NCI-H2029 (cell line): Measurements from ENCODE around the gene SPATA4.

Experiments
- DNase-seq: peaks from one replicate; lab custom pipeline; 2025; lab: John Stamatoyannopoulos, UW

Gene SPATA4

DNA sequence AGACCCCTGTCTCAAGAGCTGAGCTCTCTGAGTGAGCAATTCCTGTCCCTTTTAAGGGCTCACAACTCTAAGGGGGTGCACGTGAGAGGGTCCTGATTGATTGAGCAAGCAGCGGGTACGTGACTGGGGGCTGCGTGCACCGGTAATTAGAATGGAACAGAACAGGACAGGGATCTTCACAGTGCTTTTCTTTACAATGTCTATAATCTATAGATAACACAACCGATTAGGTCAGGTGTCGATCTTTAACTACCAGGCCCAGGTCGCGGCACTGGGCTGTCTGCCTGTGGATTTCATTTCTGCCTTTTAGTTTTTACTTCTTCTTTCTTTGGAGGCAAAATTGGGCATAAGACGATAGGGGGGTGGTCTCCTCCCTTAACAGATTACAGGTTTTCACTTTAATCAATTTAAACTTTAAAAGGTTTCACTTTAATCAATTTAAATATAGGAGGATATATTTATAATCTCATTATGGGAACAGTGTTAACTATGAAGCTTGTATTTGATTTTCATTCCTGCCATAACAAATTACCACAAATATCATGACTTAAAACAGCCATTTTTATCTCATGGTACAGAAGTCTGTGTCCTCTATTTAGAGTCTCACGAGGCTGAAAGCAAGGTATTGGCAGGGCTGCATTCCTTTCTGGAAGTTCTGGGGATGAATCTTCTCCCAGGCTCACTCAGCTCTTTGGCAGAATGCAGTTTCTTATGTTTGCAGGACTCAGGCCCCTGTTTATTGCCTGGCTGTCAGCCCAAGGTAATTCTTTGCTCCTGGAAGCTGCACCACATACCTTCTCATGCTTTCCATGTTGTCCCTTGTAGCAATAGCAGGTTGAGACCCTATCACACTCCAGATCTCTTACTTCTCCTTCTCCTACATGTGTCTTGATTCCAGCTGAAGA is 5.2 kb downstream of the SPATA4 start:
- DNase-seq = no peak

DNA sequence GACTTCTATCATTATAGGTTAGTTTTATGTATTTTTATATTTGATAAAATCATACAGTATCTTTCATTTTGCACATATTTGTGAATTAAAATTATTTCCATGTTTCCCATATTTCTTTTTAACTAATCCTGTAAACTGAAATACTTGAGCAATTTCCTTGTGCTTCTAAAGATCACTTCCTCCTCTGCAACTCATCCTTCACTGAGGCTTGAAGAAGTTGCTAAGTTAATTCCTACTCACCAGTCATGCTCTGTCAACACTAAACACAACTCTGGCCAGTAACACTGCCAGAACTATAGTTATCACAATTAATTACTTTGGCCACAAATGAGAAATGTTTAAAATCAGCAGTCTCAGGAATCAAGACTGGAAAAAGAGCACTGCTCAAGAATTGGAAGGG is 6.7 kb downstream of the SPATA4 start:
- DNase-seq = no peak

DNA sequence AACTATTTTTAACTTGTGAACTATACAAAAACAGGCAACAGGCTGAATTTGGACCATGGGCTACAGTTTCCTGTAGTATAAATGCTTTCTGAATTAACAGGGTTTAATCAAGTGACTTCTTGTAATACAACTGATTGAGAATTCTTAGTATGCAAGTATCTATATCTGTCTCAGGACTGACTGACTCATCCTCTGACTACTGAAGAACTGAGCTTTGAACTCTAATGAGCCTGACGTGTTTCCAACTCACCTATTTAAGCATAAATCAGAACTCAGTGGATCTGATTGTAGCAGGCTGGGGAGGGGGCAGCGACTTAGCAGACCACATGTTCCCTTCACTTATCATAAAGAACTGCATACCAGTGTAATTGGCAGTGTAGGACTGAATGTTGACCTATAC is 7.8 kb downstream of the SPATA4 start:
- DNase-seq = no peak

DNA sequence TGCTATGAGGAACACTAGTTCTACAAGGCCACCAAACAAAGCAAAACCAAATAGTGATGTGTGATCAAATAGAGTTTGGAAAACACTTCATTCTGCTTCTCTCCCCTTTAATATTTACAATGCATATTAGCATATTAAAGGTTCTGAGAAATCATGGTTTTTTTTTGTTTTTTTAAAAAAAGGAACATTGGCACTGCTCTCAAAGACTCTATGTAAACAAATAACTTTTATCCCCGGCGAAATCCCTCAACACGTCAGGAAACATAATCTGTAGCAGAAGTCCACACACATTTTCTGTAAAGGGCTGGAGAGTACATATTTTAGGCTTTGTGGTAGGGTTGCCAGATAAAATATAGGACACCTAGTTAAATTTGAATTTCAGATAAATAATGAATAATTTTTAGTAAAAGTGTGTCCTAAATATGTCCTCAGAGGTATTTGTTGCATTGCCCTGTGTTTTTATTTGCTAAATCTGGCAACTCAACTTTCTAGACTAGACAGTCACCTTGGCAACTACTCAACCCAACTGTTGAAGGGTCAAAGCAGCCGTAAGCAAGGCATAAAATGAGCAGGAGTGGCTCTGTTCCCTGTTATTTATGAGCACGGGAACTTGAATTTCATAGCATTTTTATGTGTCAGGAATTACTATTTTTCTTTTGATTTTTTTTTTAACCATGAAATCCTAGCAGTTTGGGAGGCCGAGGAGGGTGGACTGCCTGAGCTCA is 8.6 kb downstream of the SPATA4 start:
- no peak for DNase-seq

DNA sequence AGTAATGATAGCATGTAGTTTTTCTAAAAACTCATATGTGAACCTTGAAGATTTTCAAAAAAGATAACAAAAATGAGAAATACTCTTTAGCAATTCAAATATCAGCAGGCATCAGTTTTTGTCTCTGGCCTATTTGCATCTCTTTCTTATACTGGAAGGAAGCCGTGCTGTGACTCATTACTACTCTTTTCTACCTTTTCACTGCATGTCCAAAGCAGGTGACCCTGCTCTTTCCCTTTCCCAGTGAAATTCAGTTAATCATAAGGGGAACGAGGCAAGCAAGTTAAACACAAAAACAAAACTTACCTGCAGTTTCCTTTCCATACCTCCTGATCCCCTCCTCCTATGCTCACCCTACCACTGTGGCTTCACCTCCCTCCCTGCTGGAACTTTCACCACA is 9.3 kb downstream of the SPATA4 start:
- no peak for DNase-seq

DNA sequence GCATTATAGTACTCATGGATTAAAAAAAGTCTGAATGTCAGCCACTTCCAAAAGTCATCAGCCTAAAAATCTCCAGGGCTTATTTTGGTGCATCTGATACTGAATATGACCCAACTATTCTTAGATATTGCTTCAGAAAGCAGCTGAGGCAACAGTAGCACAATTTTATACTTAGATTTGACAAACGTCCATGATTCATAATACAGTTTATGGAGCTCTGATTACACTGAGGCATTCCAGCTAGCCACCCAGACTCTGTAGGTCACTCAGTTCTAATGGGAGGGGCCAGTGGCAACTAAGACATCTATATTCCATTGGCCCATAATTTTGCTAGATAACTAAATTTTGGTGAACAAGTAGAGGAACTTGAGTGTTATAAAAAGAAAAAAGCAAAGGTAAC is 10.3 kb downstream of the SPATA4 start:
- no peak for DNase-seq

DNA sequence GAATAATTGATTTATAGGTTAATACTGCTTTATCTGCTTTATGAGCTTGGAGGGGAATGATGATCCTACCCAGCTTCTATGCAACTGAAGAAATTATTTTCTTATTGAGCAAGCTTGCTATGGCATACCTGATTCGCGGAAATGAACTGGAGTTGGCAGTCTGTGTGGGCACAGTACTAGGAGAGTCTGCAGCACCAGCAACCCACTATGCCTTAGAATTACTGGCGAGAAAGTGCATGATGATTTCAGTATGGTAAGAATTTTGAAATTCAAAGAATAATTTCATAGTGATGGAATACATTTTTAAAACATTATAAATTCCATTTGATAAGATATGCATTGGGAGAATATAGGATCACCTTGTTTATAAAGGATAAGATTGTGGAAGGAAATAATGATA is 32.3 kb downstream of the SPATA4 start:
- no peak for DNase-seq

DNA sequence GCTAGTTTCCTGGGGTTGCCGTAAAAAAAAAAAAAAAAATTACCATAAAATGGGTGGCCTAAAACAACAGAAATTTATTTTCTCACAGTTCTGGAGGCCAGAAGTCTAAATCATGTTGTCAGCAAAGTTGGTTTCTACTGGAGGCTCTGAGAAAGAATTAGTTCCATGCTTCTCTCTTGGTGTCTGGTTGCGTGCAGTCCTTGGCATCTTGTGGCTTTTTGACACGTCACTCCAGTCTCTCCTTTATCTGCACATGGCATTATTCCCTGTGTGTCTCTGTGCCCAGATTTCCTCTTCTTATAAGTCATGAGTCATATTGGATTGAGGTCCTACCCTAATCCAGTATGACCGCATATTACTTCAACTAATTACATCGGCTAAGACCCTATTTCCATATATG is 38.7 kb downstream of the SPATA4 start:
- DNase-seq = no peak

DNA sequence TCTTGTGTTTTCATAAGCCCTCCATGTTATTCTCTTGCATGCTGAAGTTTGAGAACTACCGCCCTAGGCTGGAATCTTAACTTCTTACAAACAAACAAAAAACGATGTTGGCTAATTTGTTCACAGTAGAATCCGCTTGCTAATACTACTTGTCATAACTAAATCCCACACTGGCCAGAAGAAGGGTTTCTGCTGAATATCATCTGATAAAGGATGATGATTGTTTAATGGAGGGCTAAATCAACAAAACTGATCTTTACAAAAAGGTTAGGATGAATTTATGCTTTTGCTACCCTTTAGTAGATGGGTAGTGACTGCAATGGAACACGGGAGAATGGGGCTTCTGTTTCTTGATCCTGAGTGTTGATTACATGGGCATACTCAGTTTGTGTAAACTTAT is 42.3 kb downstream of the SPATA4 start:
- no peak for DNase-seq

DNA sequence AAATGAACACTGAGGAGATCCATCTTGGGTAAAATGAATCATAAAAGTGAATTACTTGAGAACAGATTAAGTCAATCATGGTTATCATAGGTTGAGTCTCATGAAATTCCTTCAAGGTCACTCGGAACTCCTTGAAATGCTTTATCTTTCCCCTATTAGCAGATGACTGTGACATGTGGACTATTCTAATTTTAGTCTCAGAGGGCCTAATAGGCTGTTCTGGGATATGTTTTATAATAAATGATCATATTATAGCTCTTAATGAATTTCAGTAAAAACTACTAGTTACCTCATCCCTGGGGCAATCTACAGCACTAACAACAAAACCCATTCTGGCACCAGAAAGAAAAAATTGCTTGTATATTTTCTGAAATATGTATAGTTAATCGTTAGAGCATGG is 44.7 kb downstream of the SPATA4 start:
- no peak for DNase-seq

DNA sequence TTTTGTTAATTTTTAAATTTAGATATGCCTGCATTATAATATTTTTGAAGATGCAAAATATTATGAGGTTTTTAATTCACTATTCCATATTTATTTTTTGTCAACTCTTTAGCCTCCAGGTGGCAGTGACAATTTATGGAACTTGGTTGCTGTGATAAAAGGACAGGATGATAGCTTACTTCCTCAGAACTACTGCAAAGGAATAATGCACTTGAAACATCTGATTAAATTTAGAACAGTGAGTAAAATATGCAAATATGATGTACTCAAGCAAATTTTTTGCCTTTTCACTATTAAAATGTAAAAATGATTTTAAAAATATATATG is 45.1 kb downstream of the SPATA4 start:
- peak; percentile 1 for DNase-seq

DNA sequence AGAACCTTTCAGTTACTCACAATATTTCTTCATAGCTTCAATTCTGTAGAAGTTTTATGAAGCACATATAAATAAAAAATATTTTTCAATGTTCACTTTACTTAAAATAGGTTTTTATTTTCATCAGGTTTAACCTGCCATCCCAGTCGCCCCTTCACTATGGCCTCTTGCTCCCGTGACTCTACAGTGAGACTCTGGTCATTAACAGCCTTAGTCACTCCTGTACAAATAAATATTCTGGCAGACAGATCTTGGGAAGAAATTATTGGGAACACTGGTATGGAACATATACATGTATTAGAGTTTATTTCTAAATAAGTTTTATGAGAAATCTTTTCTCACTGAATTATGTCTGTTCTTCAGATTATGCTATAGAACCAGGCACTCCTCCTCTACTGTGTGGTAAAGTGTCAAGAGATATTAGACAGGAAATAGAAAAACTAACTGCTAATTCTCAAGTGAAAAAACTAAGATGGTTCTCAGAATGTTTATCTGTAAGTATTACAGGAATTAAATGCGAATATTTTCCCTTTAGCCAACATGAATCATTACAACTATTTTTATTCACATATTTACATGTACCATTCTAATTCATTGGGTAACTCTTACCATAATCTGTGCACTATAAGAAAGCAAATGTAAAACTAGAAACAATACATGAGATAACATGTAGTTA is 45.6 kb downstream of the SPATA4 start:
- no peak for DNase-seq

DNA sequence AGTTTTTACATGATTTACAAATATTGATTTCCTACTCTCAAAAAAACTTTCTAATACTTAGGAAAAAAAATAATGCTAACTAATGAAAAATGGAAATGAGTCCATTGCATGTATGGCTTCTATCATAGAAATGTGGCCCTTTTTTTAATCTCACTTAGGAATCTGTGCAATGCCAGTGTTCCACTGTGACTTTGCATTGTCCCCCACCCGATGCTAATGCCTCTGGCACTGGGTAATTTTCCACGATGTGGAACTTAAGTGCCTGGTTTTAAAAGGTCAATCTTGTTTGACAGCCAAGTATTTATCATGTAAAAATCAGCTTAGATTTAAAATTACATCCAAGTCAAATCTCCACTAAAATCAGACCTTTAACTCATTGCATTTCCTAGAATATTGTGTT is 53.1 kb downstream of the SPATA4 start:
- no peak for DNase-seq

DNA sequence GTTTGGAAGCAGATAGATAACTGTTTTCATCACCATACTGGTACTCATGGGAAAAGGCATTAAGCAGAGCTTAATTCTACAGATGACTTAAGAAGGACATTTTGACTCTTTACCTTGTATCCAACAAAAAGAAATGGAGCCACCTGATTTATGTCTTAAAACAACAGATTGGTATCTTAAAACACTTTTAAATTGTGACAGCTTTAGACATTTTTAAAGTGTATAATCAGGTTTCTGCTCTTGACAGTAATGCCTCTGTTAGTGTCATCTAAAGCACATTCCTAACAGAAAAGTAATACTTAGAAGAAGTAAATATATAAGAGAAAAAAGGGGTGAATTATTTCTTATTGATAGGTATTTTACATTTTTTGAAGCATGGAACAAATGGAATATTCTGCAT is 55.9 kb downstream of the SPATA4 start:
- no peak for DNase-seq

DNA sequence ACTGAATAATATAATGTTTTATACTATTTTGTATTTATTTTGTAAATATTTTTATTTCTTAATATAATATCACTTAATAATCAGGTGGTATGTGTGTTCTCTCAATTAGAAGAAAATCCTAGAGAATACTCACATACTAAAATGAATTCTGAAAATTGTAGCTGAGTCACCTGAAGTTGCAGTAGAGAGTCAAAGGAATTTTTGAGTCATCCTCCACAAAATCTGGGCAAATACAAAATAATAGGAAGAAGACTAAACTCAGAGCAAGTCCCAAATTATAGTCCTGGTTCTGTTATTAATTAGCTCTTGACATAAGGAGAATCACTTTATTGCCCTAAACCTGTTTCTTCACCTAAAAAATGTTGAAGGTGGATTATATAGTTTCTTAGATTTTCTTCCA is 57.8 kb downstream of the SPATA4 start:
- DNase-seq = no peak

DNA sequence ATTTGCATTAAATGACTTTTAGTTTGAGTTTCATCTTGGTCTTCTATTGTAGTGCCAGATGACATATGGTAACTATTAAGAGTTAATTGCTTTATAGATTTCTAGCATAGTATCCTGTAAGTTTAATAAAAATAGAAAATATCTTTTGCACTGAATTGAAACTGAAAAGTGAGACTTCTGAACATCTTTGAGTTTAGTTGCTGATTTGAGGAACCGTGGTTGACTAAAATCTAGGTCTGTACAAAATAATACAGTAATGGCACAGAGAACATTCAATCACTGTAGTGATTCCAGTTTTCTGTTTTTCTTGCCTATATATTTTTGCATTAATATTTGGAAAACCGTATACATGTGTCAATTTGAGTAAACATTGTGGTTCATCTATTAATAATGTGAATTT is 60.7 kb downstream of the SPATA4 start:
- DNase-seq = no peak
